Stimulated activated memory B cell treated with anti-CD40 and anti-IgM and Interleukin-4, amounts not matched to agents 10 μg/mL and 1 μg/mL and 100 μg/mL, for 72 hours (primary cell): ENCODE data around the gene PMM2.
"Not testable (repeated sequence)": the region's sequence is repeated elsewhere in the genome, so short reads cannot be mapped to it uniquely, and the experiment has no call there.

ENCODE experiments used
- ATAC-seq: fragments of 150-1000 bp; cut with Tn5 transposase; 2 replicates; pipeline ENCODE4 v1.10.0; 2021
- H3K27ac Mint-ChIP-seq: one replicate; pipeline ENCODE4 v1.8.0; 2022; ENCODE audit warnings: mild to moderate bottlenecking, mixed read lengths
- H3K27me3 Mint-ChIP-seq: one replicate; pipeline ENCODE4 v1.8.0; 2022; ENCODE audit warnings: mixed read lengths
- H3K36me3 Mint-ChIP-seq: one replicate; pipeline ENCODE4 v1.8.0; 2022; ENCODE audit warnings: mixed read lengths
- H3K4me1 Mint-ChIP-seq: one replicate; pipeline ENCODE4 v1.8.0; 2022; ENCODE audit warnings: mixed read lengths
- H3K4me3 Mint-ChIP-seq: one replicate; pipeline ENCODE4 v1.8.0; 2022; ENCODE audit warnings: mild to moderate bottlenecking, moderate library complexity, mixed read lengths
- H3K9me3 Mint-ChIP-seq: one replicate; pipeline ENCODE4 v1.8.0; 2022; ENCODE audit warnings: mixed read lengths

PMM2 gene

DNA sequence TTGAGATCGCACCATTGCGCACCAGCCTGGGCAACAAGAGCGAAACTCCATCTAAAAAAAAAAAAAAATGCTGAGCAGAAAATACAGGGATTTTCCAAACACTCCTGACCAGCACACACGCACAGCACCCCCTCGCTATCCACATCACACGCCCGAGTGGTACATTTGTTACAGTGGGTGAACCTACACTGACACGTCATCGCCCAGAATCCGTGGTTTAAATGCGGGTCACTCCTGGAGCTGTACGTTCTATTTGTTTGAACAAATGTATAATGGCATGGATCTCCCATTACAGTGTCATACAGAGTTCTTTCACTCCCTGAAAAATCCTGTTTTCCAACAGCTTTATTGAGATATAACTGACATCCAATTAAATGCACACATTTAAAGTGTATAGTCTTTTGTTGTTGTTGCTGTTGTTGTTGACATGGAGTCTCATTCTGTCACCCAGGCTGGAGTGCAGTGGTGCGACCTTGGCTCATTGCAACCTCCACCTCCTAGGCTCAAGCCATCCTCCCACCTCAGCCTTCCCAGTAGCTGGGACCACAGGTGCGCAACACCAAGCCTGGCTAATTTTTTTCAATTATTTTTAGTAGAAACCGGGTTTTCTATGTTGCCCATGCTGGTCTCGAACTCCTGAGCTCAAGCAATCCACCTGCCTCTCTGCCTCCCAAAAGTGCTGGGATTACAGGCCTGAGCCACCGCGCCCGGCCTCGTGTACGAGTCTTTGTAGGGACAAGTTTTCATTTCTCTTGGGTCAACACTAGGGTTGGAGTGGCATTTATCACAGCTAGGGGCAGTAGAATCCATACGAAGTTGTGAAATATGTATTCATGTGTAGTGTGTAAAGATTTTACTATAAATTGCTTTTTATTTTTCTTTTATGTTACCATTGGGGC lies 75.6 kb downstream of the PMM2 start:
- ATAC-seq, result no peak
- no peak overlapping the region for H3K4me3 Mint-ChIP-seq
- H3K27ac Mint-ChIP-seq, result no peak overlapping the region
- no peaks in the 10 kb centered on the region for H3K27me3 Mint-ChIP-seq
- no peaks in the 10 kb centered on the region for H3K36me3 Mint-ChIP-seq
- peaks cover 26% of the 10 kb centered on the region for H3K4me1 Mint-ChIP-seq
- no peaks in the 10 kb centered on the region for H3K9me3 Mint-ChIP-seq

DNA sequence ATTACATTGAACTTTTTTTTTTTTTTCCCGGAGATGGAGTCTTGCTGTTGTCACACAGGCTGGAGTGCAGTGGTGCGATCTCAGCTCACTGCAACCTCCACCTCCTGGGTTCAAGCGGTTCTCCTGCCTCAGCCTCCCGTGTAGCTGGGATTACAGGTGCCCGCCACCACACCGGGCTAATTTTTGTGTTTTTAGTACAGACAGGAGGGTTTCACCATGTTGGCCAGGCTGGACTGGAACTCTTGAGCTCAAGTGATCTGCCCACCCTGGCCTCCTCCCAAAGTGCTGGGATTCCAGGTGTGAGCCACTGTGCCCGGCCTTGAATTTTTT lies 76.2 kb downstream of the PMM2 start:
- H3K36me3 Mint-ChIP-seq, ATAC-seq, H3K4me3 Mint-ChIP-seq, H3K27ac Mint-ChIP-seq, H3K9me3 Mint-ChIP-seq, H3K27me3 Mint-ChIP-seq: not testable (repeated sequence)
- H3K4me1 Mint-ChIP-seq, result peaks cover 32% of the 10 kb centered on the region

DNA sequence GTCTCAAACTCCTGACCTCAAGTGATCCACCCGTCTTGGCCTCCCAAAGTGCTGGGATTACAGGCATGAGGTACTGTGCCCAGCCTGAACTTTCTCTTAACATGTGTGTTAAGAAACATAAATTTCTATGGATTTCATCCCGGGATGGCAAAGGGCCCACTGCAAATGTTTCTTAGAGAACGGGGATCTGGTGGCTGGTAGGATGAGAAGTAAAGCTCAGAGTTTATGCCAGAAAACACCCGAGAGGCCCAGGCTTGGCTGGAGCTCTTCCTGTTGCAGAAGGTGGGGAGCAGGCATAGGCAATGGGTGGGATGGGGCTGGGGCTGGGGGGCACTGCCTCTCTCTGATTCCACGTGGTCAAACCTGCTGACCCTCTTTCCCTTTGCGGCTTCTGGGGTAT lies 76.7 kb downstream of the PMM2 start:
- Mint-ChIP-seq H3K4me1 (peaks cover 27% of the 10 kb centered on the region), H3K27me3 (no peaks in the 10 kb centered on the region), H3K36me3 (no peaks in the 10 kb centered on the region), H3K4me3 (no peak overlapping the region), H3K9me3 (no peaks in the 10 kb centered on the region), H3K27ac (no peak overlapping the region)
- ATAC-seq, result no peak

DNA sequence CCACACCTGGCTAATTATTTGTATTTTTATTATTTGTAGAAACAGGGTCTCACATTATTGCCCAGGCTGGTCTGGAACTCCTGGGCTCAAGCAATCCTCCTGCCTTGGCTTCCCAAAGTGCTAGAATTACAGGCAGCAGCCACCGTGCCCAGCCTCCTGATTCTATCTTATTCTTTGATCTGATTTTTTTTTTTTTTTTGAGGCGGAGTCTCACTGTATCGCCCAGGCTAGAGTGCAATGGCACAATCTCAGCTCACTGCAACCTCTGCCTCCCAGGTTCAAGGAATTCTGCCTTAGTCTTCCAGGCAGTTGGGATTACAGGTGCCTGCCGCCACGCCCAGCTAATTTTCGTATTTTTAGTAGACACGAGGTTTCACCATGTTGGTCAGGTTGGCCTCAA lies 77.7 kb downstream of the PMM2 start:
- not testable (repeated sequence) for ATAC-seq, H3K27me3 Mint-ChIP-seq, H3K4me3 Mint-ChIP-seq, H3K9me3 Mint-ChIP-seq, H3K27ac Mint-ChIP-seq, H3K36me3 Mint-ChIP-seq
- peaks cover 24% of the 10 kb centered on the region for H3K4me1 Mint-ChIP-seq

DNA sequence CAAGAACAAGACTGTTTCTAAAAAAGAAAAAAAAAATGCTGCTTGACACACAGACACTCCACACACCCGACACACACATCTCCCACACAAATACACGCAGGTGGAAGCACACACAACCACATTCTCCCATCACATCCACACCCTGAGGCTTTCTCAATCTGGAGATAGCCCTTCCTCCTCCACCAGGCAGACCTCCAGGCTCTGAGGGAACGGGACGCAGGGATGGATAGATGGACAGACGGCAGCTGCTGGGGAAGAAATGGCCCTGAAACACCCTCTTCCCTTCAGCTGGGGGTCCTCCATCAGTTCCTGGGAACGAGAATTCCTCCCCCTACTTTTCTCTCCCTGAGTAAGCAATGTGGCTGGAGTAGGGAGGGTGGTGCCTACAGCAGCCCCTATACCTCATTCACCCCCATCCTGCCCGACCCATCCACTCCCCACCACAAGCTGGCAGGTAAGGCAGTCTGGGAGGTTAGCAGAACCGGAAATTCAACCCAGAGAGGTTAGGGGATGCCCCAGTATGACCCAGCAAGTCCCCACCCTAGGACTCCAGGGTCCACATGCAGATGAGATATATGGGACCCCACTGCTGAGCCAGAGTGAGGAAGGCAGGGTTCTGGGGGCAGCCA lies 80.4 kb downstream of the PMM2 start:
- H3K4me1 Mint-ChIP-seq, result peaks cover 17% of the 10 kb centered on the region
- peaks cover 11% of the 10 kb centered on the region for H3K27me3 Mint-ChIP-seq
- H3K27ac Mint-ChIP-seq, result peak overlapping the region; percentile 5
- no peaks in the 10 kb centered on the region for H3K36me3 Mint-ChIP-seq
- peak; percentile 39 for ATAC-seq
- no peaks in the 10 kb centered on the region for H3K9me3 Mint-ChIP-seq
- no peak overlapping the region for H3K4me3 Mint-ChIP-seq

DNA sequence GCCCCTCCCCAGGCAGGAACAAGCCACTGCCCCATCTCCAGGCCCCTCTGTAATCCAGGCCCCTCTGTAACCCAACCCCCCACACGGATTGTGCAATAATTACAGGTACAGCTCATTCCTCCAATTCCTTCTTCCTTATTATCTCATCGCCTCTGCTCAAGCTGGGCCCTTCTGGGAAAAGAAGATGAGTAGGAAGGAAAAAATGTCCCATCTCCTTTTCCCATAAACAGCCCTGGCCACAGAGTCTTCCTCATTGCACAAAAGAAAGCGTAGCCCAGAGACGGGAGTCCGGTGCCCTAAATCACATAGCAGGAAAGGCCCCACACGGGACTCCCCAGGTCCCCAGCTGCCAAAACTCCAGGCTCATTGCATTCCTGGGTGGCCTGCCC lies 80.9 kb downstream of the PMM2 start:
- ATAC-seq, result no peak
- Mint-ChIP-seq H3K4me3 (no peak overlapping the region), H3K27ac (peak overlapping the region; percentile 5), H3K36me3 (no peaks in the 10 kb centered on the region), H3K27me3 (peaks cover 16% of the 10 kb centered on the region), H3K9me3 (no peaks in the 10 kb centered on the region), H3K4me1 (peaks cover 17% of the 10 kb centered on the region)

DNA sequence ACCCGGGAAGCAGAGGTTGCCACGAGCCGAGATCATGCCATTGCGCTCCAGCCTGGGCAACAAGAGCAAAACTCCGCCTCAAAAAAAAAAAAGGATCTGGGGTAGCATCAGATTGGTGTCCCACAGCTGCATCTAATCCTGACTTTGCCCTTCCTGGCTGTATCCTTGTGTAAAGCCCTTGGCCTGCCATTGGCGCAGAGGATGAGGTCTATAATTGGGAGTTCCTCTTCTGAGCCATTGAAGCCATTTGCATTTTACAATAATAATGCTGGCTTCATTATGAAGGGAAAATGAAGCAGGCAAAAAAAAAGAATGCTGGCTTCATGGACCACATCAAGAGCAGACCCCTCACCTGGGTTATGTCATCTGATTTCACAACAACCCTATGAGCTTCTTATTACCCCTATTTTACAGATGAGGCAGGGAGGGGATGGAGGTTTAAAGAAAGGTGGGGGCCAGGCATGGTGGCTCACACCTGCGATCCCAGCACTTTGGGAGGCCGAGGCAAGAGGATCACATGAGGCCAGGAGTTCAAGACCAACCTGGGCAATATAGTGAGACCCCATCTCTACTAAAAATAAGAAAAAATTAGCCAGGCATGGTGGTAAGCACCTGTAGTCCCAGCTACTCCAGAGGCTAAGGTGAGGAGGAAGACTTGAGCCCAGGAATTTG lies 83.3 kb downstream of the PMM2 start:
- peak overlapping the region; percentile 43 for H3K27ac Mint-ChIP-seq
- no peak for ATAC-seq

DNA sequence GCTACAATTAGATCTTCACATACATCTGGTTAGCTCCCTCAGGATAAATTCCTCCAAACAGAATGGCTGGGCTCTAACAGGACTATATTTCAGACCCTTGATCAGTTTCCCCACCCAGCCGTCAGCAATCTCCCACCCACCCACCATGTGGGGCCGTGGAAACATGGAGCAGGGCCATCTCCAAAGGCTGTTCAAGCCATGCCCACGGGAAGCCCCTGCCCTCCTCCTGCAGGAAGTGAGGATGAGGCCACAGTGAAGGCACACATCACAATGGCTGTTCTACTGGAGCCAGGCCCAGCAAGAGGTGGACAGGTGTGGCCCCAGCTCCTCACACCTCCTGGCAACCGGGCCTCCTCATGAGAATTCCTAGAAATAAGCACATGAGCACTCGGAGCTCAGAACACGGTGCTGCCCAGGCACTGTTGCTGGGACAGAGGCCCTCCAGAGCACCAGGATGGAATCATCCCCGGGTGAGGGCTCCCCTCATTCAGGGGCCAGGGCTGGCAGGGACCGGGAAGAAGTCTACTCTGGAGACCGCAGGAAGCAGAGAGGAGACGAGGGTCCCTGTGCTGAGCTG lies 84.5 kb downstream of the PMM2 start, which contains the start of gene LITAFD:
Gene LITAFD (plus strand): TSS at position 311 of the 577 bp plus-strand sequence. CDS start 2,005 bp downstream, outside the sequence.
- no peaks in the 10 kb centered on the region for H3K9me3 Mint-ChIP-seq
- H3K4me3 Mint-ChIP-seq, result no peak within 1 kb of the TSS
- peaks cover 5% of the 10 kb centered on the region for H3K36me3 Mint-ChIP-seq
- peaks cover 35% of the 10 kb centered on the region for H3K27me3 Mint-ChIP-seq
- ATAC-seq, result no peak
- peaks cover 36% of the 10 kb centered on the region for H3K4me1 Mint-ChIP-seq
- H3K27ac Mint-ChIP-seq, result peak within 1 kb of the TSS; percentile 46

More for the DNA sequence above, 83.3 kb downstream of the PMM2 start:
- peaks cover 32% of the 10 kb centered on the region for H3K27me3 Mint-ChIP-seq
- peaks cover 27% of the 10 kb centered on the region for H3K4me1 Mint-ChIP-seq
- H3K4me3 Mint-ChIP-seq, result no peak overlapping the region
- H3K36me3 Mint-ChIP-seq, result no peaks in the 10 kb centered on the region
- H3K9me3 Mint-ChIP-seq, result no peaks in the 10 kb centered on the region

DNA sequence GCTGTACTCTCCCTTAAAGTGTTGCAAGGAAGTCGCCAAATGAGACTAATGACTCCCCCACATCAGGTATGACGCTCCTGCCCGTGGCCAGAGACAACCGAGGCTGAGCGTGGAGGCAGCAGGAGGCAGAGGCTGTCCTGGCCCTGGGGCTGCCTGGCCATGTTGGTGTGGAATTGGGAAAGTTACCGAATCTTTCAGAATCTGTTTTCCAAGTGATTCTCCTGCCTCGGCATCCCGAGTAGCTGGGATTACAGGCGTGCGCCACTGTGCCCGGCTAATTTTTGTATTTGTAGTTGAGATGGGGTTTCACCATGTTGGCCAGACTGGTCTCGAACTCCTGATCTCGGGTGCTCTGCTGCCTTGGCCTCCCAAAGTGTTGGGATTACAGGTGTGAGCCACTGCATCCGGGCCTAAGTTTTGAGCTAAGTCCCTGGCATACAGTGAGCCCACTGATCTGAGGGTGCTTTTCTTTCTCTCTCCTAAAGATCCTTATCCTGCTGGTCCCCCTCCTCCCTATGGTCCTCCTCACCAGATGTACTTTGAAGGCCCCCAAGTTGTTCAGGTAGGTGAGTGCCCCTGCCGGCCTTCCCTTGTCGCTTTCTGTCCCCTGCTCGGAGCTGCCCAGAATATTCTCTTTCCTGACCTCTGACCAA lies 85.2 kb downstream of the PMM2 start:
- peak overlapping the region; percentile 46 for H3K27ac Mint-ChIP-seq

DNA sequence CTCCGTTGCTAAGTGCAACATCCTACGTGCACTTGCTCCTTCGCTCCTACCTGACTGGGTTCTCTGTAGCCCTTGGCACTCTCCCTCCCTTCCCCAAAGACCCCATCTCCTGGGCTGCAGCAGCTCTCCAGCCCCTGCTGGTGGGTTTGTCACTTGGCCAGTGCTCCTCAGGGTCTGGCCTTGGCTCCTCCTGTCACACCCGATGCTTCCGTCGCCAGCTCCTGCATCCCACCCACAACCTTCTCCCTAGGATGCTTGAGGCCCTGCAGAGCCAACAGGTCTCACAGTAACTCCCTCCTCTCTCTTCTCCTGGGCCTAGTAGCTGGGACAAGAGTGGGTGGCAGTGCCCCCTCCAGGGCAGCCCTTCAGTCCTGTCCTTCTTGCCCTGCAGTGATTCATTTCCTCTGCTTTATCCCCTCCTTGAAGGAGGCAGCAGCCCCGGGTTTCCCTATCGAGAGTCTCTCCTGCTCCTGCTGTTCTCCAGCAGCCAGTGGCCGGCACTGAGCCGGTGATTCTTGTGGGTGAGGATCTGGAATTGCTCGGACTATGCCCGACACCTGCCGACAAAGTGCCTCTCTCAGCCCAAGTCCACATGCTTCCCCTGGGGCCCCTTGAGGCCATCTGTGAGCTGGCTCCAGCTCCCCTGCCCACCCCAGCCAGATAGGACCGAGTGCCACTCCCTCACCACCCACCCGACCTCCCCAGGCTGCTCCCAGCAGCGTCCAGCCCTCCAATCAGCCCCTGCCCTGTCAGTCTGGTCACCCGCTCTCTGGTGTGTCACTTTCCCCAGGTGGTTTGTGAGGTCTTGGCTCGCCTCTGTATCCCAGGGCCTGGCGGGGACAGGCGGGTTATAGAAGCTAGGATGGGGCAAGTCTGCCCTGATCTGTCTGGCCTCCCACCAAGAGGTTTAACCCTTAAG lies 88.3 kb downstream of the PMM2 start:
- Mint-ChIP-seq H3K27me3 (peaks cover 35% of the 10 kb centered on the region), H3K36me3 (peaks cover 16% of the 10 kb centered on the region), H3K9me3 (no peaks in the 10 kb centered on the region), H3K4me1 (peaks cover 30% of the 10 kb centered on the region), H3K27ac (peak overlapping the region; percentile 78), H3K4me3 (no peak overlapping the region)
- peak; percentile 39 for ATAC-seq

More for the DNA sequence above, 85.2 kb downstream of the PMM2 start:
- H3K9me3 Mint-ChIP-seq, result no peaks in the 10 kb centered on the region
- no peak for ATAC-seq
- H3K4me3 Mint-ChIP-seq, result no peak overlapping the region
- peaks cover 40% of the 10 kb centered on the region for H3K4me1 Mint-ChIP-seq
- H3K36me3 Mint-ChIP-seq, result peaks cover 11% of the 10 kb centered on the region
- H3K27me3 Mint-ChIP-seq, result peaks cover 35% of the 10 kb centered on the region

DNA sequence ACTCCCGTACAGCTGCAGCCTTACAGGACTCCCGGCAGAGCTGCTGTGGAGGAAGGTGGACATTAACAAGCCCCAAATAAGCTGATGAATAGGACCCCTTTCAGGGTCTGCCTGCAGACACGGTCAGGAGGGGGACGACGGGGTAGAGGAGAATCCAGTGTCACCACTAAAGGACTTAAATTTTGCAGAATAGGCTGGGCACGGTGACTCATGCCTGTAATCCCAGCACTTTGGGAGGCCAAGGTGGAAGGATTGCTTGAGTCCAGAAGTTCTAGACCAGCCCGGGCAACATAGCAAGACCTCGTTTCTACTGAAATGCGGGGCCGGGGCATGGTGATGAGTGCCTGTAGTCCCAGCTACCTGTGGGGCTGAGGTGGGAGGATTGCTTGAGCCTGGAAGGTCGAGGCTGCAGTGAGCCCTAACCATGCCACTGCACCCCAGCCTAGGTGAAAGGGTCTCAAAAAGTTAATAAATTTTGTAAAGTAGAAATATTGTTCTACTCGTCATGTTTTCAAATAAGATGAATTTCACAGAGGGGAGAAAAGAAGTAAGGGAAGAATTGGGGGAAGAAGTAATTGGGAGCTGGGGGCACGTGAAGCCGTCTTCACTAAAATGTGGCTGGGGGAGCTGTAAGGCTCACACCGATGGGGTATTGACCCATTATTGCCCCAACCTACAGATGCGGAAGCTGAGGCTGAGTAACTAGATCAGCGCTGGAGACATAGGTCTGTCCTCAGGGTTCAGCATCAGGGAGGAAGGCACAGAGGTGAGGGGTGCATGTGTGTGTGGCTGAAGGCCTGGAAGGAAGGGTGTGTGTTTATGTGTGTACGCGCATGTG lies 89.2 kb downstream of the PMM2 start:
- ATAC-seq, result no peak
- peaks cover 38% of the 10 kb centered on the region for H3K4me1 Mint-ChIP-seq
- H3K27ac Mint-ChIP-seq, result peak overlapping the region; percentile 78
- peaks cover 35% of the 10 kb centered on the region for H3K27me3 Mint-ChIP-seq
- peaks cover 20% of the 10 kb centered on the region for H3K36me3 Mint-ChIP-seq
- H3K4me3 Mint-ChIP-seq, result no peak overlapping the region
- H3K9me3 Mint-ChIP-seq, result no peaks in the 10 kb centered on the region

DNA sequence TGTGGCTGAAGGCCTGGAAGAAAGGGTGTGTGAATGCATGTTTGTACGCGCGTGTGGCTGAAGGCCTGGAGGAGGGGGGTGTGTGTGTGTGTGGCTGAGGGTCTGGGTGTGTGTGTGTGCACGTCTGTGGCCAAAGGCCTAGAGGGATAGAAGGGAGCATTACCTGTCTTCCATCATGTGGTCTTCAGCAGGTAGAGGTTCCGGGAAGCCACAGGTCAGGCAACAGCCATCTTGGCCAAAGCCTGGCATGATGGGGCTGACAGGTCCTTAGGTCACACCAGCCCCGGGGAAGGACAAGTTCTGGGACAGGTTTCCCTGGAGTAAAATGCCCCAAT lies 89.8 kb downstream of the PMM2 start:
- peaks cover 20% of the 10 kb centered on the region for H3K36me3 Mint-ChIP-seq

DNA sequence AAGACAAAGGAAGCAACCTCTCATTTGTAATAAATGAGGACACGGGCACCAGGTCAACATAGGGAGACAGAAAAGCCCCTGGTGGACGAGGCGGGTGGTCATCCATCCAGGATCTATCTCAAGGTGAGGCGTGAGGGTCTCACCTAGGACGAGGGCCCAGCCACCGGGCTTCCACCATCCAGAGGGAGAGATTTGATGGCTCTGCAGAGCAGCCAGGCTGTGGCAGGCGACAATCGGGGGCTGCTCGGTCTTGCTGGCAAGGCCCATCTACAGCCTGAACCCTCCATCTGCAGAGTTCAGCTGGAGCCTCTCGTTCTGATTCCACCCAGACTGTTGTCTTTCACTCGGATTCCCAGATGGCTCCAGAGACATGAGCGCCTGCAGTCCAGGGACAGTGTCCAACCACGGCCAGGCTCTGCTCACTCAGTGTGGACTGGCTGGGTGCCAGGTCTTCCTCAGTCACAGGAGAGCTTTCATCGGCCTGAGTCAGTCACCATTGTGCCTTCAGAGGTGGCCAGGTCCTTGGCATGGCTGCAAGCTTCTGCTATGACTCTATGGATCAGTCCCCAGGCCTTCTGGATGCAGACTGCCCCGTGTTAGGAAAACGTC lies 90.4 kb downstream of the PMM2 start:
- Mint-ChIP-seq H3K4me1 (peaks cover 50% of the 10 kb centered on the region), H3K27me3 (peaks cover 23% of the 10 kb centered on the region), H3K36me3 (peaks cover 22% of the 10 kb centered on the region), H3K9me3 (no peaks in the 10 kb centered on the region), H3K27ac (peak overlapping the region; percentile 78), H3K4me3 (no peak overlapping the region)
- ATAC-seq, result no peak

More for the DNA sequence above, 89.8 kb downstream of the PMM2 start:
- Mint-ChIP-seq H3K27me3 (peaks cover 30% of the 10 kb centered on the region), H3K9me3 (no peaks in the 10 kb centered on the region), H3K4me3 (no peak overlapping the region), H3K4me1 (peaks cover 44% of the 10 kb centered on the region), H3K27ac (peak overlapping the region; percentile 78)
- no peak for ATAC-seq
